Measurements from ENCODE around the gene MEPE. TPM values are rescaled to one million over a fixed set of nuclear protein-coding genes. Genes with fewer than 3 reads are reported as not detected.

The MEPE gene
- total RNA-seq, 4 donors from 2014 or later = not detected

- no peak for TF ChIP-seq CTCF (IDR thresholded peaks at IDR 0.05; ENCODE audit: low read depth)
Observed at GRCh38 chr4:87823724-87824123, 9.0 kb upstream of the MEPE start.

GRCh38 chr4:87824352-87824751 lies 8.4 kb upstream of the MEPE start:
- TF ChIP-seq CTCF (IDR thresholded peaks at IDR 0.05; ENCODE audit: low read depth) = no peak

- TF ChIP-seq CTCF (IDR thresholded peaks at IDR 0.05; ENCODE audit: low read depth) = no peak
Observed at GRCh38 chr4:87834401-87834800, 1.6 kb downstream of the MEPE start.

- no peak for TF ChIP-seq CTCF (IDR thresholded peaks at IDR 0.05; ENCODE audit: low read depth)
Observed at GRCh38 chr4:87835197-87835596, 2.4 kb downstream of the MEPE start.

GRCh38 chr4:87835743-87836142 lies 3.0 kb downstream of the MEPE start:
- TF ChIP-seq CTCF (IDR thresholded peaks at IDR 0.05; ENCODE audit: low read depth) = no peak

GRCh38 chr4:87838205-87838604 lies 5.4 kb downstream of the MEPE start:
- no peak for TF ChIP-seq CTCF (IDR thresholded peaks at IDR 0.05; ENCODE audit: low read depth)

GRCh38 chr4:87838890-87839591 lies 6.3 kb downstream of the MEPE start:
- TF ChIP-seq CTCF (IDR thresholded peaks at IDR 0.05; ENCODE audit: low read depth) = no peak

All from subcutaneous adipose tissue (tissue), 4 donors.